Loucy (cell line): ENCODE results near the gene ACSS2.

Experiments used
- H2AFZ ChIP-seq: fragments of 200-600 bp; sonication (generic); 2 replicates; pipeline ENCODE4 v1.6.0; 2016; ENCODE audit warnings: antibody characterized with exemption, mild to moderate bottlenecking, low read length, moderate library complexity
- H3F3A ChIP-seq: fragments of 200-600 bp; 2 replicates; pipeline ENCODE4 v1.6.0; 2016; ENCODE audit warnings: antibody characterized with exemption, low read depth, mild to moderate bottlenecking
- H3K27me3 ChIP-seq: fragments of 200-600 bp; sonication (generic); 2 replicates; pipeline ENCODE4 v1.6.1; 2014; ENCODE audit warnings: low read length, mild to moderate bottlenecking; ENCODE audit not compliant: insufficient read depth, poor library complexity, severe bottlenecking
- H3K36me3 ChIP-seq: fragments of 200-600 bp; sonication (generic); 2 replicates; pipeline ENCODE4 v1.6.1; 2016; ENCODE audit warnings: low read length; ENCODE audit not compliant: insufficient read depth
- H3K4me1 ChIP-seq: fragments of 200-600 bp; sonication (generic); 2 replicates; pipeline ENCODE4 v1.5.1; 2014; ENCODE audit warnings: low read length, mild to moderate bottlenecking; ENCODE audit not compliant: insufficient read depth, poor library complexity, severe bottlenecking
- H3K4me2 ChIP-seq: fragments of 200-600 bp; sonication (generic); 2 replicates; pipeline ENCODE4 v1.6.0; 2014; ENCODE audit warnings: antibody characterized with exemption, low read length, low read depth, mild to moderate bottlenecking; ENCODE audit not compliant: poor library complexity, severe bottlenecking
- H3K4me3 ChIP-seq: fragments of 200-600 bp; sonication (generic); 2 replicates; pipeline ENCODE4 v1.5.1; 2014; ENCODE audit warnings: low read length, mild to moderate bottlenecking, mixed read lengths; ENCODE audit not compliant: poor library complexity, severe bottlenecking
- H3K79me2 ChIP-seq: fragments of 200-600 bp; sonication (generic); 2 replicates; pipeline ENCODE4 v1.6.1; 2014; ENCODE audit warnings: low read length; ENCODE audit not compliant: insufficient read depth
- H3K9ac ChIP-seq: fragments of 200-600 bp; sonication (generic); 2 replicates; pipeline ENCODE4 v1.6.0; 2014; ENCODE audit warnings: mild to moderate bottlenecking, low read depth, low read length, moderate library complexity; ENCODE audit not compliant: poor library complexity, severe bottlenecking
- H3K9me2 ChIP-seq: fragments of 200-600 bp; sonication (generic); replicated peaks from 2 replicates; pipeline ENCODE4 v1.6.1; 2016; ENCODE audit warnings: low read depth, low read length, mixed read lengths
- H3K9me3 ChIP-seq: fragments of 200-600 bp; sonication (generic); 2 replicates; pipeline ENCODE4 v1.6.1; 2014; ENCODE audit warnings: mild to moderate bottlenecking, antibody characterized with exemption, low read length, low read depth; ENCODE audit not compliant: insufficient read depth
- H4K20me1 ChIP-seq: fragments of 200-600 bp; sonication (generic); 2 replicates; pipeline ENCODE4 v1.6.0; 2014; ENCODE audit warnings: antibody characterized with exemption, low read length, mild to moderate bottlenecking; ENCODE audit not compliant: insufficient read depth, poor library complexity, severe bottlenecking
- CTCF ChIP-seq: fragments of 200-600 bp; sonication (generic); conservative IDR thresholded peaks from 2 replicates; pipeline ENCODE4 v1.5.1; 2014; ENCODE audit warnings: mild to moderate bottlenecking, antibody characterized with exemption, low read length
- EZH2phosphoT487 ChIP-seq: fragments of 200-600 bp; IDR thresholded peaks from 2 replicates; pipeline ENCODE4 v1.6.1; 2018; ENCODE audit warnings: antibody characterized with exemption, mild to moderate bottlenecking, moderate library complexity, borderline replicate concordance

The ACSS2 gene

GRCh38 chr20:34955231-34956040, 79.0 kb downstream of the ACSS2 start, which contains the start of the genes GSS and MYH7B:
Gene GSS (minus strand): TSS chr20:34955806. CDS start chr20:34951852, 3,954 bp downstream.
Gene MYH7B (plus strand): TSS chr20:34955868. CDS start chr20:34978006, 22,138 bp downstream.
- Histone ChIP-seq H2AFZ (peak within 1 kb of the TSS; percentile 95), H3K4me2 (peak within 1 kb of the TSS; percentile 97), H3K36me3 (no peaks in the 10 kb centered on the region), H3K79me2 (peaks cover 9% of the 10 kb centered on the region), H3K9me3 (no peaks in the 10 kb centered on the region), H4K20me1 (no peaks in the 10 kb centered on the region), H3K9me2 (no peaks in the 10 kb centered on the region), H3K27me3 (no peaks in the 10 kb centered on the region), H3K4me1 (peaks cover 12% of the 10 kb centered on the region), H3K9ac (peak within 1 kb of the TSS; percentile 91), H3F3A (no peaks in the 10 kb centered on the region), H3K4me3 (peak within 1 kb of the TSS; percentile 80)
- TF ChIP-seq EZH2phosphoT487 (no peak), CTCF (peak; percentile 55)

GRCh38 chr20:34956041-34956458, 79.6 kb downstream of the ACSS2 start:
- Histone ChIP-seq H3F3A (no peaks in the 10 kb centered on the region), H3K4me2 (peak overlapping the region; percentile 97), H3K4me3 (peak overlapping the region; percentile 80), H3K36me3 (no peaks in the 10 kb centered on the region), H3K9ac (peak overlapping the region; percentile 91), H3K4me1 (peaks cover 12% of the 10 kb centered on the region), H3K9me3 (no peaks in the 10 kb centered on the region), H2AFZ (peak overlapping the region; percentile 95), H3K27me3 (no peaks in the 10 kb centered on the region), H3K9me2 (no peaks in the 10 kb centered on the region), H3K79me2 (peaks cover 9% of the 10 kb centered on the region), H4K20me1 (no peaks in the 10 kb centered on the region)
- TF ChIP-seq CTCF = no peak; the same call in 1 of the 2 replicates
- TF ChIP-seq EZH2phosphoT487 = no peak

GRCh38 chr20:34956751-34957472, 80.5 kb downstream of the ACSS2 start:
- Histone ChIP-seq H3K9me3 (no peaks in the 10 kb centered on the region), H3K4me2 (peak overlapping the region; percentile 97), H3K27me3 (no peaks in the 10 kb centered on the region), H3K9ac (no peak overlapping the region), H3K36me3 (no peaks in the 10 kb centered on the region), H3F3A (no peaks in the 10 kb centered on the region), H2AFZ (no peak overlapping the region), H3K79me2 (peaks cover 9% of the 10 kb centered on the region), H4K20me1 (no peaks in the 10 kb centered on the region), H3K9me2 (no peaks in the 10 kb centered on the region), H3K4me1 (peaks cover 12% of the 10 kb centered on the region), H3K4me3 (no peak overlapping the region)
- TF ChIP-seq CTCF (no peak), EZH2phosphoT487 (no peak)
